Measurements from ENCODE around the gene SPACA4.

The SPACA4 gene

DNA sequence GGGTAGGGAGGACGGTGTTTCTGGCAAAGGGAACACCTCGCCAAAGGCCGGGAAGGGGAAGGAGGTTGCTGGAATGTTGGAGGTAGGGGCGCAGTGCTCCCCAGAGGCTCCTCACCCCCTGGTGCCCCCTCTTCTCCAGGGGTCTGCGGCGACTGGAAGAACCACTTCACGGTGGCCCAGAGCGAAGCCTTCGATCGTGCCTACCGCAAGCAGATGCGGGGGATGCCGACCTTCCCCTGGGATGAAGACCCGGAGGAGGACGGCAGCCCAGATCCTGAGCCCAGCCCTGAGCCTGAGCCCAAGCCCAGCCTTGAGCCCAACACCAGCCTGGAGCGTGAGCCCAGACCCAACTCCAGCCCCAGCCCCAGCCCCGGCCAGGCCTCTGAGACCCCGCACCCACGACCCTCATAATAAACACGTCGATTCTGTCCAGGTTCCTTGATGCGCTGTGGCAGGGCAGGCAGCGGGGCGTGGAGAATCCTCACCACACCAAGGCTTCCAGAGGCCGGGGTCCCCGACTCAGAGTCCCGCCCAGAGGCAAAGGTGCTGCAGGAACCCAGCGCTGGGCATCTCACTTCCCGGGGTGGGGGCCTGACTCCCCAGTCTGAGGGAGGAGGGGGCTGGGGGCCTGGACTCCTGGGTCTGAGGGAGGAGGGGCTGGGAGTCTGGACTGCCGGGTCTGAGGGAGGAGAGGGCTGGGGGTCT, 7.4 kb upstream of the SPACA4 start:
- no peak for FAIRE-seq

DNA sequence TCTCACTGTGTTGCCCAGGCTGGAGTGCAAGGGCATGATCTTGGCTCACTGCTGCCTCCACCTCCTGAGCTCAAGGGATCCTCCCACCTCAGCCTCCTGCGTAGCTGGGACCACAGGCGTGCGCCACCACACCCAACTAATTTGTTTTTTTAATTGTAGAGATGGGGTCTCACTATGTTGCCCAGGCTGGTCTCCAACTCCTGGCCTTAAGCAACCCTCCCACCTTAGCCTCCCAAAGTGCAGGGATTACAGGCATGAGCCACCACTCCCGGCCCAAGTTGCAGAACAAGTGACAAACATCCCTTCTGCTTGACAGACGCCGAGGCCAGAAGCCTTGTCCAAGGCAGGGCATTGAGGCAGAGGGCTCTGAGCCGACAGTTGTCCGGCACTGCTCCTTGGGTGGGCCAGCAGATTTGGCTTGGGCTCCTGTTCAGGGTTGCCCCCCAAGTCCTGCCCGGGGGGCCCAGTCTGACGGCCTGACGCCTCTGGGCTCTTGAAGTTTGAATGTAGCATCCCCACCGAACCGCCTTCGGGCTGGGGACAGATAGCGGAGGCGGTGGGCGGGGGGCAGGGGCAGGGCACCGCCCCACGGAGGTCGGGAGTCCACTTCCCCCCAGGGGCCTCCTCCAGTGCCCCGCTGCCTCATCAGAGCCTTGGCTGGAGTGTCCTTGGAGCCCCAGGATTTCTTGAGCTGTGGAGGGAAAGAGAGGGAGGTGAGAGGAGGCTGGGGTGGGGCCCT, 5.7 kb upstream of the SPACA4 start:
- FAIRE-seq = no peak

GRCh38 chr19:48603001-48603400, 3.5 kb upstream of the SPACA4 start:
- FAIRE-seq = no peak

GRCh38 chr19:48603449-48603848, 3.1 kb upstream of the SPACA4 start:
- FAIRE-seq = no peak

GRCh38 chr19:48603850-48604249, 2.7 kb upstream of the SPACA4 start:
- no peak for FAIRE-seq

DNA sequence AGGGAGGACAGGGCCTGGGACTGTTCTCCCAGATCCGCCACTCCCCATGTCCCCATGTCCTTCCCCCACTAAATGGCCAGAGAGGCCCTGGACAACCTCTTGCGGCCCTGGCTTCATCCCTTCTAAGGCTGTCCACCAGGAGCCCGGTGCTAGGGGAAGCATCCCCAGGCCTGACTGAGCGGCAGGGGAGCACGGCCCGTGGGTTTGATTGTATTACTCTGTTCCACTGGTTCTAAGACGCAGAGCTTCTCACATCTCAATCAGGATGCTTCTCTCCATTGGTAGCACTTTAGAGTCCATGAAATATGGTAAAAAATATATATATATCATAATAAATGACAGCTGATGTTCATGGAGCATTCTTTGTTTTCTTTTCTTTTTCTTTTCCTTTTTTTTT, 815 bp downstream of the SPACA4 start:
- FAIRE-seq = no peak

DNA sequence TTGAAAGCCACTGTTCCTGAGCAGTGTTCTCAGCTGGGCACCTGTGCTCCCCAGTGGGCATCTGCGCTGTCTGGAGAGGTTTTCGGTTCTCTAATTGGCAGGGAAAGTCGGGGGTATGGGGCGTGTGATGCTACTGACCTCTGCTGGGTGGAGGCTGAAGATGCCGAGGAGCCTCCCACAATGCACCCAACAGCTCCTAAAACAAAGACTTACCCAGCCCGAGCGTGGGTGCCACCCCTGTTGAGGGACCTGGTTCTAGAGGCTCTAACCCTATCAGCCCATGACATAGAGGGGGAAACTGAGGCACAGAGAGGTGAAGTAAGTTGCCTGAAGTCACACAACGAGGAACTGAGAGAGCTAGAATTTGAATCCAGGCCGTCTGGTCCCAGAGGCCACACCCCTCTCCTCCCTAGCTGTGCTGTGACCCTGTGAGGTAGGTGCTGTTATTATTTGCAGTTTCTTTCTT, 2.3 kb downstream of the SPACA4 start:
- no peak for FAIRE-seq

- no peak for FAIRE-seq
Observed at GRCh38 chr19:48609571-48610108, 3.1 kb downstream of the SPACA4 start.

DNA sequence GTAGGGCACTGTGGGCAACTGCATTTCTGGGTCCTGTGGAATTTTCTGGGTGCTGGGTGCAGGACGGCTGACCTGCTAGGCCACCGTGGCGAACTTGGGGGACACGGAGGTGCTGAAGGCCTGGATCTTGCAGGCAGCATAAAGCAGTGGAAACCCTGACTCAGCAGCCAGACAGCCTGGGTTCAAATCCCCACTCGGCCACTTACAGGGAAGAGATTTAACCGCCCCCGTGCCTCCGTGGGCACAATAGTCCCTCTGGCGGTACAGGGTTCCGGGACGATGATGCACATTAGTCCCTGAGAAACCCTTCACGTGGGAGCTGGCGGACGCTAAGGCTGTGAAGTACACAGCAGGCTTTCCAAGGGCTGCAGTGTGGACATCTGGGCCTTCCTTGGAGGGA, 5.3 kb downstream of the SPACA4 start:
- FAIRE-seq = no peak

- no peak for FAIRE-seq
Observed at GRCh38 chr19:48613024-48613851, 6.7 kb downstream of the SPACA4 start.

- FAIRE-seq = no peak
Observed at GRCh38 chr19:48613852-48614435, 7.4 kb downstream of the SPACA4 start.

DNA sequence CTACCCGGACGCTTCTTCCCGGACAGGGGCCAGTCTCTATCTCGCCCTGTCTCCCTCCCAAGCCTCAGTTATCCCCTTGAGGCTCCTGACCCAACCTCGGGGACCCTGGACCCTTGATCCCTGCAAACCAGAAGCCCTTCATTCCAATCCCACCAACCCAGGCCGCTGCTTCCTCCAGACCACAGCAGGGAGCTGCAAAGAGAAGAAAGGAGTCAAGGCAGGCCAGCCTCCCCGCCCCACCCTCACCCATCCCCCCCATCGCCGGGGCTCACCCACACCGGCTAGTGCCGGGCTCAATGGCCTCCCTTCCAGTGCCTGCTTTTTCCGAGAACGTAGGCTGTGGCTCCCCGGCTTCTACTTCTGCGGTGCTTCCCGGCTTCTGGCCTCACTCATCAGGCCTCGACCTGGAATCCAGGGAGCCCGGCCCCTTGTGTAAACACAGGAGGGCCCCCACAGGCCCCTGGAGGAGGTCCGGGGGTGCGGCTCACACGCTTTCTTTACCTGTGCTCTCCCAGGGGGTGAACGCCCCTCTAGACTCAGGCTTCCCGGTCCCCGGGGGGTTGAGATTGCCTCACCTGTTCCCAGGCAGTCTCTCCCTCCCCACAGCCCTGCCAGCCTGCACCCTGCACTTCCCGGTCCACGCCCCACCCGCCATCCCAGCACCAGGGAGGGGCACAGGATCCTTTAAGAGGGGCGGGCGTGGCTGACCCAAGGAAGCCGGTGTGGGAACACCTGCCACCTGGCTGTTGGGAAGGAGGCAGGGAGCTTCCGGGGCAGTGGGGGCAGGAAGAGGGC, 8.1 kb downstream of the SPACA4 start, which contains the start of gene FAM83E:
Gene FAM83E, minus strand, starts transcription at position 641 of the 795 bp plus-strand sequence. CDS start 1,704 bp downstream, outside the sequence.
- no peak for FAIRE-seq

DNA sequence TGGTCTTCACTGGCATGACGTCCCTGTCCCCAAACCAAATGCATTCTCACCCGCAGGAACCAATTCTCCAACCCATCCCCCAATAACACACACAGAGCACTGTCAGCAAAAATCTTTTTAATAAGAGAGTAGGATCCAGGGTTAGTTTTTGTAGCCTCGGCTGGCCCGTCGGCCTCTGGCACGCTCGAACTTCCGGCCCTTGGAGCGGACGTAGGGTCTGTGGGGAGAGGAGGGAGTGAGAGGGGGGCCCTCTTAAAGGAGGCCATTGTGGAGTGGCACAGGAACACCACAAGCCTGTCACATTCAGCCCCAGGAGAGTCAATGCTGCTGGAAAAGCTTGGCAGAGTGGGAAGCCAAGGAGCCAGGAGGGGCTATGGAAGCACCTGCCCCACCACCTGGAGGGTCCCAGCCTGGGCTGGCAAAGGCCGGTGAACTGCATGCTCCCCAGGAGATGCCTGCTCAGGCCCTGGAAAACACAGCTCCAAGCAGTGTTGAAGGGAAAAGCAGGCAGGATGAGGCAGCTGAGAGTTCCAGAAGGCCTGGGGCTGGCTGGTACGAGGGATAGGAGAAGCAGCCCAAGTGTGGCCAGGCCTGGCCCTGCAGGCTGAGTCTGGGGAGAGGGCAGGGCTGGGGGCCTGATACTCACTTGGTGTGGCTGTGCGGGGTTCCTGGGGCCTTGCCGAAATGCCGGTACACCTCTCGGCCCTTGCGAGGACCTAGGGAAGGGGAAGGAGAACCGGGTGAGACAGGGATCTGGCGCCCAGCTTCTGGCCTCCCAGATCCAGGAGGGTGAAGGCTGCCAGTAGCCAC, 8.9 kb downstream of the SPACA4 start:
- no peak for FAIRE-seq

DNA sequence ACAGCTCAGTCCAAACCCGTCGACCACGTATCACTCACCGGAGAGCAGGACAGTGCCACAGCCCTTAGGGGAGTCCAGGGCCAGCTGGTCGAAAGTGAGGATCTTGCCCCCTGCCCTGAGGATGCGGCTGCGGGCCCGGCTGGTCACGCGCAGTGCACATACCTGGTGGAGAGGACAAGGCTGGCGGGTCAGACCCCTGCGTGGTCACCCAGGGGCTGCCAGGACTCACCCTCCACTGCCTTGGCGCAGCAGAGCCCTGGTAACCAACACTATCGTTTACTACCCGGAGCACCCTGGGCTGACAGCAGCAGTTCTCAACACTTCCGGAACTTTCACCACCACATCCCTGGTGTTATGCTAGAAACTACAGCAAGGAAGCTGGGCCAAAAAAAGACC, 9.5 kb downstream of the SPACA4 start:
- FAIRE-seq = no peak

GRCh38 chr19:48616491-48617056, 10.0 kb downstream of the SPACA4 start:
- FAIRE-seq = no peak

DNA sequence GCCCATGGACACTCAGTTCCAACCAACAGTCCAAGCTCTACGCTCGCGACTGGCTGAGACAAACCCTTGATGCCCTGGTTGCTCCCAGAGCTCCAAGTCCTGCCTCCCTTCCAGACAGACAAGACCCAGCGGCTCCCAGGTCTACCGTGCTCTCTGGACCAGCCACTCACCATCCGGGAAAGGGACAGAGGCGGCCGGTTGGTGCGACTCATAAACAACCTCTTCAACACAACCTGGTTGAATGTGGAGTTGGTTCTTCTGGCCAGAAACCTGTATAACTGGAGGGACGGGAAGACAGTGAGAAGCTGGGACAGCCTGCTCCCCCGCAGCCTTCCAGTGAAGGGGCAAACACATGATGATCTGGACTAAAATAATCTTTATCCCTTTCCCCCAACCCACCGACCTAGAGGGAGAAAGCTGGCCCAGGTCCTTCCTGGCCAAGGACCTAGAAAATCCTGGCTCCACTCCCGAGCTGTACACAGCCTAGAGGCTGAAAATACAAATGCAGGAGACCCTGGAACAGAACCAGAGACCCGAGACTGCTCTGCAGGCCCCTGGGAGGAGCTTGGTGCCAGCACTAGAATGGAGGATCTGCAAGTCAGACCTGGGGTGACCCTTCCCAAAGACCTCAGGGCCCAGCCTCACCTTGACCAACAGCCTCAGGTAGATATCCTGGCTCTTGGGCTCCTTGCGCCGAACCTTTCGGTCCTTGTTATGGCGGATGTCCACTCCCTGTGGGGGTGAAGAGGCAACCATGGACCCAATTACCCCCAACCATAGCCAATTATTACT, 10.8 kb downstream of the SPACA4 start:
- FAIRE-seq = no peak

GRCh38 chr19:48618278-48618915, 11.9 kb downstream of the SPACA4 start:
- no peak for FAIRE-seq

DNA sequence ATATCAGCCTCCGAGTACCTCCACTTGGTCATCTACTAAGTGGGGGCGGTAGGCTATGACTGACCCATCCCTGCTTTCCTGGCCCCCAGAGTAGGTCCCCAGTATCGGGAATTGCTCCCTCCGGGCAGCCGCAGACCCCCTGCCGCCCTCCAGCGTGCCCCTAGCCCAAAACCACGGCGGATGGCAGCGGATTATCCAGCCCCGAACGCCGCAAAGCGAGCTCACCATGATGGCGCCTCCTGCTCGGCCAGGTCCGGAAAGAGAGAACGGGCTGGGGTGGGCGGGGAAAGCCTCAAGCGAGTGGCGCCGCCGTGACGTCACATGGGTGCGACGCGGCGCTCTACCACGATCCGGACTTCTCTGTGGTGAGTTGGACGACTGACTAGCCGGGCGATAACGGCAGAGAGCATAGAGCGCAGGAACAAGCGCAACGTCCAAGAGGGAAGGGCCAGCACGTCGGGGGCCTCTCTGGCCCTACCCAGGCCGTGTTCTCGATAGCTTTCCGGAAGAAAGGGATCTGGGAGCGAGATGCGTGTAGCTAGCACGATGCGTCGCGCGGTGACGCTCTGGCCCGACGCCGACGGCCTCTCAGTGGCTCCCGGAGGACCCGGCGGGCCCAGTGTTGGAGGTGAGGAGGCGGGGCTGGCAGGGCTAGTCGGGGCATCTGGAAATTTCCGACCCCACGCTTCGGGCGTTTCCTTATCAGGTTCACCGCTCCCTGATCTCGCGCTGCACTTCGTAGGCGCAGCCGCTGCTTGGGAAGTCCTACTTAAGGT, 12.6 kb downstream of the SPACA4 start, which contains the start of the genes RPL18 and SPHK2:
Gene RPL18, minus strand, starts transcription at position 263 of the 776 bp plus-strand sequence. Its CDS starts 35 bp downstream, at position 228.
Gene SPHK2, plus strand, starts transcription at position 591 of the 776 bp plus-strand sequence. CDS start 1,009 bp downstream, outside the sequence.
- FAIRE-seq = peak; percentile 96
